ENCODE measurements around the gene C1orf122.

C1orf122 gene

GRCh38 chr1:37846647-37847339 is 39.2 kb downstream of the C1orf122 start:
- no peak for DNase-seq

- DNase-seq = no peak
Observed at GRCh38 chr1:37849480-37849879, 41.9 kb downstream of the C1orf122 start.

- no peak for DNase-seq
Observed at GRCh38 chr1:37850352-37850955, 42.9 kb downstream of the C1orf122 start.

- DNase-seq = no peak
Observed at GRCh38 chr1:37851262-37851661, 43.7 kb downstream of the C1orf122 start.

- peak; percentile 68 to 87 for DNase-seq
Observed at GRCh38 chr1:37851782-37852210, 44.2 kb downstream of the C1orf122 start.

- DNase-seq = no peak
Observed at GRCh38 chr1:37853157-37853556, 45.6 kb downstream of the C1orf122 start.

- DNase-seq = no peak
Observed at GRCh38 chr1:37854406-37854805, 46.8 kb downstream of the C1orf122 start.

All from Kasumi-1 (cell line).